ENCODE results near the gene LRRC14B. TPM values are rescaled to one million over a fixed set of nuclear protein-coding genes. Genes with fewer than 3 reads are reported as not detected.

LRRC14B gene
- total RNA-seq, 6 experiments from 2014 or later: not detected

Small RNA genes lying within 50 kb of the gene (small RNA-seq; reads per million reads assigned to genes)
- gene RF00019: 0 reads per million in 2 experiments

Other genes with a start within 250 kb of the LRRC14B start
- under 1 TPM in 2 of 6 experiments, not detected in 4; 0.13 to 0.18 TPM for gene PLEKHG4B, start 99.3 kb upstream of the LRRC14B start, total RNA-seq
- gene CCDC127, start 26.7 kb downstream of the LRRC14B start, total RNA-seq: 1 to 10 TPM; 1.2 to 3.6 (median 2.2) TPM
- gene SDHA, start 26.8 kb downstream of the LRRC14B start, total RNA-seq: 100 to 1,000 TPM; 165 to 223 (median 188) TPM
- 10 to 100 TPM; 33.4 to 52.2 (median 41.3) TPM for gene PDCD6, start 80.2 kb downstream of the LRRC14B start, total RNA-seq
- under 1 TPM; 0.06 to 0.81 (median 0.43) TPM for gene AHRR, start 130.2 kb downstream of the LRRC14B start, total RNA-seq

Measured in right lobe of liver (tissue), 5 donors.